ENCODE results near the gene PHLDA3.

Gene PHLDA3

GRCh38 chr1:201513498-201514243 lies 44.7 kb upstream of the PHLDA3 start:
- no peak for DNase-seq (ENCODE audit: low spot score)
- TF ChIP-seq CTCF (IDR thresholded peaks at IDR 0.05; ENCODE audit: extremely low read depth, missing control alignments): no peak

DNA sequence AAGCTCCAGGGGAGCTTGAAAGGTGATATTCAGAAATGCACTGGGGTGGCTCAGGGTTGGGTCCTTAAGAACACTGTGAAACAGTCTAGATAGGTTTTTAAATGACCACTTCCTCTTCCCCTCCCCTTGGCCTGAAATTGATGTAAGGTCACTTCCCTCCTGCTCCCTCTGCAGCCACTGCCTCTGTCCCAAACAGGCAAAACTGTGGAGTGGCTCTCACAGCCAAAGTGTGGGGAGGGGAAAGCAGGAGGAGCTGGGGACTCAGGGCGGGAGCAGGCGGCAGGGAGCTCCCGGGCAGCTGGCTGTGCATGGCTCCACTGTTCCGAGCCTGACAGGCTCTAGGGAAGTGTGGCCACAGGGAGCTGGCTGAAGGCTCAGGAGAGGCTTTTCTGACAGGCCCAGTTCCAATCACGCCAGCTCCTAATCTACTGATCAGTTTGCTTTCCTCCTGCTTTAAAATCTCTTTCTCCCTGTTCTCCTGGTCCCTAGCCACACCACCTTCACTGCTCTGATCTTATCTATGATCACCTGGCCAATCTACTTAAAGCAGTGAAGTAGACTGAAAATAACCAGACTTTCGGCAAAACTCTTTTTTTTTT lies 43.1 kb upstream of the PHLDA3 start:
- TF ChIP-seq CTCF (IDR thresholded peaks at IDR 0.05; ENCODE audit: extremely low read depth, missing control alignments): no peak
- peak; percentile 66 for DNase-seq (ENCODE audit: low spot score)

DNA sequence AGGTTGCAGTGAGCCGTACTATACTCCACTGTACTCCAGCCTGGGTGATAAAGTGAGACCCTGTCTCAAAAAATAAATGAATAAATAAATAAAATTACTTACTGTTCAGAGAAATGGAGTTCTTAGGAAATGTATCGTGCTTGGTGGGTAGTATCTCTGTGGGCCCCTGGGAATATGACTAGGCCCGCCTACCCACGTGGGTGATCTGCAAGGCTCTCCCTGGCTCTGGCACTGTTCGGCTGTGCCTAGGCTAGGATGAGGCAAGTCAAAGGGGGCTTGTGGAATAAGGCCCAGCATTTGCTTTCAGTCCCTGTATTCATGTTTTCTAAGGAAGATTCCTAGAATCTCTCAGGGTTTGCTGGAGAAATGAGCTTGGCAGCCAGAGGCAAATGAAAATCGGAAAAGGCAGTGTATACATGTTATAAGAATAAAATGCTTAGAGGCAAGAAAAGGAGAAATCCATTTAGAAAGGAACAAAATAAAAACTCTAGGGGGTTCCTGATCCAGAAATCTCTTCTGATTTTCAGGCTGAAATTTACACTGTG lies 42.5 kb upstream of the PHLDA3 start:
- DNase-seq (ENCODE audit: low spot score): no peak
- TF ChIP-seq CTCF (IDR thresholded peaks at IDR 0.05; ENCODE audit: extremely low read depth, missing control alignments): no peak

DNA sequence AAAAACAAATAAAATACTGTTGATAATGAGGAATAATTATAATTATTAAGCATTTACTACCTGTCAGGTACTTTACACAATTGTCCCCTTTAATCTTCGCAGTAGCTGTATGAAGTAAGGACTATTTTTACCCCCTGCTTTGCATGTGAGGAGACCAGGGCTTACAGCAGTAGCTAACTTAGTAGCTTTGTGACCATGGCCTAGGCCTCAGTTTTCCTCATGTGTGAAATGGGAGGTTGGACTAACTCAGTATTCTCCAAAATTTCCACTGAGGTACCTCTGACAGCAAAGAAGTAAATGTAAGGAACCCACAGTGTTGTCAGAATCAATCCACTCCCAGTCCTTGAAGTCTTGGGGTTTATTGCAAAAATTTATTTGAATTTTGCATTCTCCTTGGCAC lies 41.7 kb upstream of the PHLDA3 start:
- DNase-seq (ENCODE audit: low spot score): no peak
- TF ChIP-seq CTCF (IDR thresholded peaks at IDR 0.05; ENCODE audit: extremely low read depth, missing control alignments): no peak

DNA sequence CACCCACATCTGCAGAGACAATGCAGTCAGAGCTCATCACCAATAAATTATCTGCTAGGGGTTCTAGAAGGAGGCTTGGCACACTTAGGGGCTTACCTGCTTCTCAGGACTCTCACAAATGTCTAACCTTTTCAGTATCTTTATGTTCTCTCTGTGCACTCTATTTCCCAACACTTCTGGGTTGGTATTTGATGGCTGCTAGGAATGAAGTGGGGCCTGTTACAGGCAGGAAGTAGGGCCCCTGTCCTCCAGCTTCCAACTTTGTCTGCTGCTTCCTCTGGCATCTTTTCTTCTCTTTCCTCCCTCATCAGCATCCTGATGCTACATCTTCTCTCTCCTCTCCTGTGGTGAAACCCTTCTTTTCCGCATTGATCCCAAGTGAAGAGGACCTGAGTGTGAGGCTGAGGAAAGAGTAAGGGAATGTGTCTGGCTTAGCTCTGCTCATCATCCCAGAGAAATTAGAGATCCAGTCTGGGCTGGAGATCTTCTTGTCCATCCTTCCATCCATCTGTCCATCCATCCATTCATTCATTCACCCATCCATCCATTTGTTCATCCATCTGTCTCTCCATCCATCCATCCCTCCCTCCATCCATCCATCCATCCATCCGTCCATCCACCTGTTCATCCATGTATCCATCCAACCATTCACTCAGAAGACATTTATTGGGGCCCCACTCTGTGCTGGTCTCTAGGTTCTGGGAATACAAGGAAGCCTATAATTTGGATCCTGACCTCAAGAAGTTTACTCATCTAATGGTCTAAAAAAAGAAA lies 40.8 kb upstream of the PHLDA3 start:
- no peak for DNase-seq (ENCODE audit: low spot score)
- no peak for TF ChIP-seq CTCF (IDR thresholded peaks at IDR 0.05; ENCODE audit: extremely low read depth, missing control alignments)

GRCh38 chr1:201508809-201509208 lies 39.8 kb upstream of the PHLDA3 start:
- no peak for DNase-seq (ENCODE audit: low spot score)
- TF ChIP-seq CTCF (IDR thresholded peaks at IDR 0.05; ENCODE audit: extremely low read depth, missing control alignments): no peak

- TF ChIP-seq CTCF (IDR thresholded peaks at IDR 0.05; ENCODE audit: extremely low read depth, missing control alignments): no peak
- no peak for DNase-seq (ENCODE audit: low spot score)
Measured at GRCh38 chr1:201507360-201507675, 38.3 kb upstream of the PHLDA3 start.
